ENCODE data around the gene TAF6. TPM values are rescaled to one million over a fixed set of nuclear protein-coding genes. Genes with fewer than 3 reads are reported as not detected.

Gene TAF6
- total and polyA plus RNA-seq, 10 donors: 16.5 to 44.0 (median 36.2) TPM

- 54 to 70% (median 58%) methylated on average over 7 of the region's 7 CpGs for WGBS, 5 donors
- H3K27me3 ChIP-seq (replicated peaks in 1 of 7): peaks cover 0 to 5% (median 0%) of the 10 kb centered on the region in 7 donors
- no peaks in the 10 kb centered on the region for H3K9me3 ChIP-seq
- H3K4me3 ChIP-seq: peak overlapping the region; percentile 73 to 98 (median 91)
- H3K27ac ChIP-seq: peak overlapping the region; percentile 88 to 97 (median 95)
- DNase-seq: no peak
- intact Hi-C loops (cut with DNase I; ENCODE audit: low total_unique reads): no loop called here
- TF ChIP-seq POLR2AphosphoS5 (IDR thresholded peaks at IDR 0.05): no peak
- TF ChIP-seq, protein P1, sequence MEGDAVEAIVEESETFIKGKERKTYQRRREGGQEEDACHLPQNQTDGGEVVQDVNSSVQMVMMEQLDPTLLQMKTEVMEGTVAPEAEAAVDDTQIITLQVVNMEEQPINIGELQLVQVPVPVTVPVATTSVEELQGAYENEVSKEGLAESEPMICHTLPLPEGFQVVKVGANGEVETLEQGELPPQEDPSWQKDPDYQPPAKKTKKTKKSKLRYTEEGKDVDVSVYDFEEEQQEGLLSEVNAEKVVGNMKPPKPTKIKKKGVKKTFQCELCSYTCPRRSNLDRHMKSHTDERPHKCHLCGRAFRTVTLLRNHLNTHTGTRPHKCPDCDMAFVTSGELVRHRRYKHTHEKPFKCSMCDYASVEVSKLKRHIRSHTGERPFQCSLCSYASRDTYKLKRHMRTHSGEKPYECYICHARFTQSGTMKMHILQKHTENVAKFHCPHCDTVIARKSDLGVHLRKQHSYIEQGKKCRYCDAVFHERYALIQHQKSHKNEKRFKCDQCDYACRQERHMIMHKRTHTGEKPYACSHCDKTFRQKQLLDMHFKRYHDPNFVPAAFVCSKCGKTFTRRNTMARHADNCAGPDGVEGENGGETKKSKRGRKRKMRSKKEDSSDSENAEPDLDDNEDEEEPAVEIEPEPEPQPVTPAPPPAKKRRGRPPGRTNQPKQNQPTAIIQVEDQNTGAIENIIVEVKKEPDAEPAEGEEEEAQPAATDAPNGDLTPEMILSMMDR (IDR thresholded peaks at IDR 0.05 in 8 of 11, conservative IDR thresholded peaks at IDR 0.05 in 3 of 11): peak in 1 of 11 experiments; percentile 19
- peaks cover 10 to 70% (median 43%) of the 10 kb centered on the region in 6 donors for H3K4me1 ChIP-seq
- peaks cover 0 to 32% (median 25%) of the 10 kb centered on the region in 6 donors for H3K36me3 ChIP-seq
Observed at GRCh38 chr7:100159099-100159623, 40.0 kb upstream of the TAF6 start.

GRCh38 chr7:100158229-100159098 is 39.3 kb upstream of the TAF6 start, which contains the start of gene TRAPPC14:
Gene TRAPPC14, minus strand, starts transcription at chr7:100158723. Its CDS starts 224 bp downstream, at chr7:100158499.
- Histone ChIP-seq H3K27me3 (replicated peaks in 1 of 7) (no peaks in the 10 kb centered on the region), H3K4me1 (peaks cover 10 to 70% (median 47%) of the 10 kb centered on the region in 6 donors), H3K4me3 (peak within 1 kb of the TSS; percentile 73 to 98 (median 91)), H3K27ac (peak within 1 kb of the TSS; percentile 88 to 97 (median 95)), H3K36me3 (peaks cover 0 to 39% (median 32%) of the 10 kb centered on the region in 6 donors), H3K9me3 (no peaks in the 10 kb centered on the region)
- 0 to 2% (median 1%) methylated on average over 36 to 87 of the region's 87 CpGs for WGBS, 5 donors
- peak; percentile 89 to 93 (median 92) for TF ChIP-seq POLR2AphosphoS5 (IDR thresholded peaks at IDR 0.05)
- TF ChIP-seq, protein P1 (IDR thresholded peaks at IDR 0.05 in 8 of 11, conservative IDR thresholded peaks at IDR 0.05 in 3 of 11): peak in 4 of 11 experiments; percentile 10 to 26 (median 18)
- TF ChIP-seq POLR2A (IDR thresholded peaks at IDR 0.05): no peak
- peak; percentile 99 for DNase-seq
- intact Hi-C loops (cut with DNase I; ENCODE audit: low total_unique reads): no loop called here

GRCh38 chr7:100157334-100158228 is 38.4 kb upstream of the TAF6 start:
- intact Hi-C loops (cut with DNase I; ENCODE audit: low total_unique reads): no loop called here
- peak; percentile 85 for DNase-seq
- 26 to 64% (median 28%) methylated on average over 17 to 32 of the region's 32 CpGs for WGBS, 5 donors

More at GRCh38 chr7:100157334-100158228, 38.4 kb upstream of the TAF6 start:
- H3K27ac ChIP-seq: peak overlapping the region; percentile 88 to 97 (median 95)
- H3K36me3 ChIP-seq: peaks cover 0 to 48% (median 36%) of the 10 kb centered on the region in 6 donors
- peak overlapping the region; percentile 73 to 98 (median 91) for H3K4me3 ChIP-seq
- TF ChIP-seq, protein P1 (IDR thresholded peaks at IDR 0.05 in 8 of 11, conservative IDR thresholded peaks at IDR 0.05 in 3 of 11): peak in 1 of 11 experiments; percentile 7
- TF ChIP-seq POLR2A (IDR thresholded peaks at IDR 0.05) (no peak), POLR2AphosphoS5 (IDR thresholded peaks at IDR 0.05) (peak in 1 of 3 donors; percentile 35)
- no peaks in the 10 kb centered on the region for H3K27me3 ChIP-seq (replicated peaks in 1 of 7)
- peaks cover 11 to 70% (median 55%) of the 10 kb centered on the region in 6 donors for H3K4me1 ChIP-seq
- H3K9me3 ChIP-seq: no peaks in the 10 kb centered on the region

All from spleen (tissue), 11 donors.